Germinal center (tissue), 1 donor: Measurements from ENCODE around the gene C21orf58.
A peak's percentile ranks its signal among the peaks of the same experiment; 100 is the strongest.

ENCODE experiments used
- DNase-seq: peaks from one replicate; pipeline ENCODE4 v3.0.0; 2012; ENCODE audit warnings: mixed read lengths, low spot score

Gene C21orf58

DNA sequence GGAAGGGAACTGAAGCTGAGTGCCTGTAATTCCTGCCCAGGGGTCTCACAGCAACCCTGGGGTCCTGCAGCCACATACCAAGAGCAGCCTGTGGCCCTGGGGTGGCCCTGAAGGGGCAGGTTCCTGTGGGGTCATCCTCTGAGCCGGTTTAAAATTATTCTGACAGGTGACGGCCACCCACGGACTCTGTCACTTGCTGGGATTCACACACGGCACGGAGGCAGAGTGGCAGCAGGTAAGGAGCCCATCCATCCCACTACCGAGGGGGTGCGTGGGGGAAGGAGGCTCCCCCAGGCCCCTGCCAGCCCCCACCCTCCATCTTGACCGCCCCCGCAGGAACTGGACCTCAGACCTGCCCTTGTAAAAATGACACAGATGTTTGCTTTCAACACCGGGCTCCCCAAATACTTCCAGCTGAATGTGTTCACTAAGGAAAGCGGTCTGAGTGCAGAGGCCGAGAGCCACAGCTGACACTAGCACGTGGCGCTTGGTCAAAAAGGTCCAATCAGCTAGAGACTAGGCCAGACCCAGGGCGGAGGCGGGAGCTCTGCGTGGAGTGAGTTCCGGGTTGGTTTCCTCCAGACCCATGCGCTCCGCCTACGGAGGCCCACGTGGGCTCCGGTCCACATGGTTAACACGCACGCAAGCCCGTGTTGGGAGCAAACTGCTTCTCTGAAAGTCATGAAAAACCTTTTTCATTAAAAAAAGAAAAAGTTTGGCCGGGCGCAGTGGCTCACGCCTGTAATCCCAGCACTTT is 27.5 kb downstream of the C21orf58 start:
- peak; percentile 88 for DNase-seq

DNA sequence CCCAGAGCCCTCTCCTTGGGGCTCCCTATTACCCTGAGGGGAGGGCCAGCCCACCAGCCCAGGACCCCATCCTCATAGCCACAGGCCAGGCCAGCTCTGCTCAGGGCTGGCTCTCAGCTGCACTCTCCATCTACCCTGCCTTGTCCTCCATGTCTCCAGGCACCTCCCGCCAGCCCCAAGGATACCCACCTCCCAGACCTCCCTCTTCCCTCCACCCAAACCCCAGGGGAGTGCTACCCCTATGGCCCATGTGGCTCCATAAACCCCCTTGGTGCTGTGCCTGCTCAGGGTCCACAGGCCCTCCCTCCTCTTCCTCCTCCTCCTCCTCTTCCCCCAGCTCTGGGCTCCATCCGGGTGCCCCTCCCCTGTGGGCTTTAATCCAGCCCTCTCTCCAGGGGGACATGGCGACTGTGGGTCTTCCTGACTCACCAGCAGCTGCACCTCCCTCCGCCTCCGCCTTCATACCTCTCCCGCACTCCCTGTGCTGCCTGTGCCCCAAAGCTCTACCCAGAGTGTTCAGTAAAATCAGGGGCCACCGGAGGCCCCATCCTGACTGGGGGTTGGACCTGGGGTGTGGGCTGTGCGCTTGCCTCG is 28.4 kb downstream of the C21orf58 start:
- no peak for DNase-seq

DNA sequence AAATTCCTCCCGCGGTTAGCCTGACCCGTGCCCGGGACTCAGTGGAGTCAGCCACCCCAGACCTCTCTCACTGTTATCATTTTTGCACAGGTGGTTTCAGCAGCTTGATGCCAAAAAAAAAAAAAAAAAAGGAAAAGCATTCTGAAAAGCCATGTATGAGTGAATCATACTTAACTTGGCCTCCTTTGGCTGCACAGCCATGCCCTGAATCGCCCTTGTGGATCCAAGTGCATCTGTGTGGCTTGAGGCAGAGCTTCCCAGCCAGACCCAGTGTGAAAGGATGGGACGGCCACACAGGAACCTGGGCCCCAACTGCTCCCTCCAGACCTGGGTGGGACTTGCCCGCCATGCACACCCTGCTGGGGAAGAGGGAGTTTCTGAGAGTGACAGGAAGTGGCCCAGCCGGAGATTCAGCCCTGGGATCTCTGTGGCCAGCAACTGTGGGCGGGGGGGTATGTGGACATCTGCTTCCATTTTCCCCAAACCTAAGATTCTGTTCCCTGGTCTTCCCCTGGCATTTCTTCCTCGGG is 29.0 kb downstream of the C21orf58 start:
- DNase-seq = no peak

DNA sequence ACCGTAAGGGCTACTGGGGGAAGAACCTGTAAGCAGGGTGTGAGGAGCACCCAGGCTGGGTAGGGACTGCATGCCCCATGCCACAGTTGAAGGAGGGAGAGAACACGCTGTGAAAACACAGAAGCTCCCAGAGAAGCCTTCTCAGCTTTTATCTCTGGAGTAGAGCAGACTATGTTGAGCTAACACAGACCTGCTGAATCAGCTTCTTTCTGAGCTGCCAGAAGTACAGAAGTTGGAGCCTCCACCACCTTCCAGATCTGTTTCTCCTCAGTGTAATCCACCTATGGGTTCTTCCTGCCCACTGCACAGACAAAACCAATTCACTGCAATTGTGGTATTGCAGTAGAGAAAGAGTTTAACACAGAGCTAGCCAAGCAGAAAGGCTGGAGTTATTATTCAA is 32.1 kb downstream of the C21orf58 start:
- DNase-seq = no peak

DNA sequence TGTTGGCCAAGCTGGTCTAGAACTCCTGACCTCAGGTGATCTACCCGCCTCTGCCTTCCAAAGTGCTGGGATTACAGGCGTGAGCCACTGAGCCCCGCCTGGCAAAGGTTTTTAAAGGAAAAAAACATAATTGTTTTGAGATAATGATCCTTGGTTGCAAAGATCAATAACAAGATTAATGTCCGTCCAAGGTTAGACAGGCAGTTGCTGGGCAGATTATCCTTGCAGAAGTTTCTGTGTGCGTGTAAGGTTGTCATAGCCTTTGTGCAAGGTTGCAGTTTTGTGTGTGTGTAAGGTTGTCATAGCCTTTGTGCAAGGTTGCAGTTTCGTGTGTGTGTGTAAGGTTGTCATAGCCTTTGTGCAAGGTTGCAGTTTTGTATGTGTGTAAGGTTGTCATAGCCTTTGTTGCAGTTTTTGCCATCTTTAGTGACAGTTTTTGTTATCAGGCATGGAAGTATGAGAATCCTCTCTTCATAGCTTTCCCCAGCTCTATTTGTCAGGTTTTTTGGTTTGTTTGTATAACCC is 34.0 kb downstream of the C21orf58 start:
- DNase-seq = no peak

DNA sequence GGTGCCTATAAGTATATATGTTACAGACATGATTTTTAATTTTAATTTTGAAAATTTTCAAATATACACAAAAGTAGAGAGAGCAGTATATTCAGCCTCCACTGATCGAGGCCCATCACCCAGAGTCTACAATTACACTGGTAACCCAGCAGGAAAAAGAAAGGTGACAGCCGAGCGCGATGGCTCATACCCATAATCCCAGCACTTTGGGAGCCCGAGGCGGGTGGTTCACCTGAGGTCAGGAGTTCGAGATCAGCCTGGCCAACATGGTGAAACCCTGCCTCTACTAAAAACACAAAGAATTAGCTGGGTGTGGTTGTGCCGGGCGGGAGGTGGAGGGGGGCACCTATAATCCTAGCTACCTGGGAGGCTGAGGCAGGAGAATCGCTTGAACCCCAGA is 36.1 kb downstream of the C21orf58 start:
- DNase-seq = no peak

DNA sequence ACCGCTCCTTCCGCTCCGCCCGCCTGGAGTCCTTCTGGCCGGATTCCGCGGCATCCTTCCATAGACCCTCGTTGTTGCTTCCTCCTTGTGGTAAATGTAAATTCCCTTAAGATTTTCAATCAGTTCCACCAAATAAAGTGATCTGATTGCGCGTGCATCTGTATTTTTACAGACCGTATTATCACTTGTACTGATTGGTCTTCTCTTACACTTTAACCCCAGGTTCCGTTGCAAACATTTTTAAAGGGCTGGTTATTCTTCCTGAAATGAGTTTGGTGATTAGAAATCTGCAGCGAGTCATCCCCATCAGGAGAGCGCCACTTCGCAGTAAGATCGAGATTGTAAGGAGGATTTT is 37.0 kb downstream of the C21orf58 start:
- no peak for DNase-seq

DNA sequence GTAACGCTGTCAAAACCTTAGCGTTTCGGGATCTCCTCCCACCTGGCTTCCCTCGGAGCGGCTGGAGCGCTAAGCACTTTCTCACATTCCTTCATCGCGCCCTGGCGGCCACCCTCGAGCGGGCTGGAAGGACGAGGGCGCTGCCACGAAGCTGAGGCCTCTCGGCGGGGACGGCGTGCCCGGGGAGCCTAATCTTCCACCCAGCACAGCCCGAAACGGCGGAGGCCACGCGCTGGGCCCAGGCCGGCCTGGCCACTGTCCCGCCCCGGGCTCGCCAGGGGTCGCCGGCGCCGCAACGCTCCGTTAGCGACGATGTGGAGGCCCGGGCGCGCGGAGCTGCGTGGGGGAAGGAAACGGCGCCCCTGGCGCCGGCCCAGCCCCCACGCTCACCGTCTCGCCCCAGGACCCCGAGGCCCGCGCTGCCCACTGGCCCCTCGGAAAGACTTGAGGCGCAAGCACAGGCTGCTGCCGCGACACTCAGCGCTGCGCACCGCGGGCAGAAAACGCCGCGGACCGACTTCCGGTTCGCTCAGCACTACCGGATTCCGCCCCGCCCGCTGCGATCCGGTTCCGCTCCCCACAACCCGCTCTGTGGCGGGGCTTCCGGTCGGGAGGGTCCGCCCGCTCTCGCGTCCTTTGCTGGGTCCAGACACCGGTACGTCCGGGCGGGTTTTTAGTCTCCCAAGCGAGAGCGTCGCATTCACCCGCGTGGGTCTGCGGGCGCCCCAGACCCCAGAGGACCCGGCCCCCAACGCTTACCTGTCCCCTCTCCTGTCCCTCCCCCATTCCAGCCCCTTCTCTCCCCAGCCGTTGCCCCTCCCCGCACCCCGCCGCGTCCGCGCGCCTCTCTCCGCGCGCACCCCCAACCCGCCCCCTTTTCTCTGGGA is 37.7 kb downstream of the C21orf58 start, which contains the start of gene YBEY:
TSS of gene YBEY (plus strand) at position 582 of the 887 bp plus-strand sequence. CDS start 572 bp downstream, outside the sequence.
- DNase-seq = peak; percentile 91

DNA sequence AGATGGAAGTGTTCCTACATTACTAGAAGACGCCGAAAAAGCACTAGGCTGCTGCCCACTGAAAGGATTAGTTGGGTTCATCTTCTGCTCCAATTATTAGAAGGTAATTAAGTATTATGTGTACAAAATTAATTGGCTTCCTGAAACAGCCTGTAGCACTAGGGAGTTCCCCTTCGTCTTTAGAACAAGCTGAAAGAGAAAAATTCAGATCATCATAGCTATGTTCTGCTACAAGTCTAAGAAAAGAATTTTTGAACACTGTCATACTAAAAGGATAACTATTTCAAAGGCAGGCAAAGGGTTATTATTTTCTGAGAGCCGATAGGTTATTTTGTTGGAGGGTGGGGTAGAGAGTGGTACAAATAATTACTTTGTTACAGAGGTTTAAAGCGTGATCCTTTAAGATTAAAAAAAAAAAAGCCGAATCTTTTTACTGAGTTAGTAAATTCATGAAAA is 38.4 kb downstream of the C21orf58 start, which contains the start of gene MCM3AP:
TSS of gene MCM3AP (minus strand) at position 406 of the 456 bp plus-strand sequence. CDS start at position 81, 325 bp downstream.
- no peak for DNase-seq

DNA sequence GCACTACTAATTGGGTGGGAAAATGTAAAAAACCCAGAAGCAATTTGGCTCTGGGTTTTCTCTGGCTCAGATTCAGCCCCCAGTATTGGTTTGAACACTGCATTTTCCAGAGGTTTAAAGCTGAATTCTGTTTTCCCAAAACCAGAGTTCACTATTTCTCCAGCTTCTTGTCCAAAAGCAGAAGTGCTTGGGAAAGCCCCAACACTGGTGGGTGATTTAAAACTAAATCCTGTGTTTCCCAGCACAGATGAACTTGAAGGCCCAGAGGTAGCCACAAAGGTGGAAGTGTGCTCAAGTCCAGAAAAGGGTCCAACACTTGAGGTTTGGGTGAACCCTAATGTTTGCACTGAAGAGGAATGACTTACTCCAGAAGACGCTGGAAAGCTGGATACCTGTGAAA is 38.9 kb downstream of the C21orf58 start:
- DNase-seq = no peak

DNA sequence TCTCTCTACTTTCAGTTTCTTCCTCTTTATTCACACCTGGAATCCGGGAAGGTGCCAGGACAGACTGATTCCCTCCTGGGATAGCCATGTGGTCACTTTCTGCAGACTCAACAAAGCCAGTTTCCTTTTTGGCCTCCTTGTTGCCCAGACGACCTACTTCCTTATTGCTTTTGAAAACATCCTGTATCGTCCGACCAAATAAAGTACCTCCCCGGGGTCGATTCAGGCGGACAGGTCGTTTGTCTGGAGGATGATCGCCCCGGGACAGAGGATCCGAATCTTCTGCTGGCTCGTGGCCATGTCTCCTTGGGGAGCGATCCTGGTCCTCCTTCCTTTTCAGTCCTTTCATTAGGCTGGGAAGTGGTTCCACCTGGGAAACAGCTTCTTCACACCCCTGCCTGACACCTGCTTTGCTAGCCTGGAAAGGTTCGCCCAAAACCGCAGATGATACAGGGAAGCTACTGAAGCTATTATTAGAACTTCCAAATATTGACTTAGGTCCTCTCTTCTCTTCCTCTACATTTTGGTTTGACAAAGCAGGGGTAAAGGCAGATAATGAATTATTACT is 39.5 kb downstream of the C21orf58 start:
- no peak for DNase-seq

DNA sequence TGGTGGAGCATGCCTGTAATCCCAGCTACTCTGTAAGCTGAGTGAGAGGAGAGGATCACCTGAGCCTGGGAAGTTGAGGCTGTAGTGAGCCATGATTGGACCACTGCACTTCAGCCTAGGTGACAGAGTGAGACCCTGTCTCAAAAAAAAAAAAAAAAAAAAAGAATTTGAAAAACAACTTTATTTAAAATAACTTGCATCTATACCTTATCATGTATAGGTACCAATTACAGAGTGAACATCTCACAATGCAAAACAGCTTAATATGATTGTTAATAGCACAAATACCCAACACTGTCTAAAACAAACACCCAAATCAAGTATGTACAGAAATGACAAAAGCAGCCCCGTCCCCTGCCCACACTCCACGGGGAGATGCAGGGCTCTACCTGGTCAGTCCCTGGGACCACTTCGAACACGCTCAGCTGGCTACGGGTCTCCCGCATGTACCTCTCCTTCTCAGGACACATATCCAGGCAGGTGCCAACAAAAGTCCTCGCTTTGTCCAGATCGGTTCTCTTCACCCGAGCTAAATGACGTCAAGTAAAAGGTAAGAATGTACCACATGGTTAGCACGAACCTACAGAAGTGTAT is 48.8 kb downstream of the C21orf58 start:
- no peak for DNase-seq

DNA sequence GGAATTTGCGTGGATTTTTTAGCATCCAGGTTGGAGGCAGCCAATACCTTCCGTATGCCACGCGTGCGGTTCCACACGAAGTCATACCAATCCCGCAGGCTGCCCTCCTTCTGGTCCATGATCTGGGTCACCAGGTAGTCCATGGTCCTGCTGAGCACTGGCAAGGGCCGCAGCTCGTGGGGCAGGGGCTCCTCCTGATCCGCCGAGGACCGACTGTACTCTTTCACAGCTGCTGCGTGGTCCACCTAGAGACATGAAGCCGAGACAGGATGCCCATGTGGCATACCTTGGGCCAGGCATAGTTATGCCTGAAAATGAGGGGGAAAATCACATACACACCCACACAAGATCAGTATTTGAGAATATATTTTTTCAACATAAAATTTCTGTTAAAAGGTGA is 50.3 kb downstream of the C21orf58 start:
- no peak for DNase-seq

DNA sequence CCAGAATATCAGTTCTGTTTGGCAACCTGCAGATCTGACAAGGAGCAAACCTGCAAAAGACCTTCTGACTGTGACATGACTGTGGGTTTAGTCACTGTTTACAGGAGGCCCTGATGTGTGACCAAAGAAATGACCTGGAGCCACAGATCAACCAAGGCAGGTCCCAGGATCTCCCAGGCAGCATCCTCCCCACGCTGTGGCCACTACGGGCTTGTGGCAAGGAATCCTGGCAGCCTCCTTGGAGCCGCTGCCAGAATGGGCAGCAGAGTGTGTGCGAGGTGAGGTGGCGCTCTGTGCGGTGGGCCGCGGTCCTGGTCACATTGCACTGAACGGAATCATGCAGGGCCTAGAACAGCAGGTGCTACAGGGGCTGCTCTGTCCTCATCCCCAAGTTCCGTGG is 54.2 kb downstream of the C21orf58 start:
- no peak for DNase-seq

DNA sequence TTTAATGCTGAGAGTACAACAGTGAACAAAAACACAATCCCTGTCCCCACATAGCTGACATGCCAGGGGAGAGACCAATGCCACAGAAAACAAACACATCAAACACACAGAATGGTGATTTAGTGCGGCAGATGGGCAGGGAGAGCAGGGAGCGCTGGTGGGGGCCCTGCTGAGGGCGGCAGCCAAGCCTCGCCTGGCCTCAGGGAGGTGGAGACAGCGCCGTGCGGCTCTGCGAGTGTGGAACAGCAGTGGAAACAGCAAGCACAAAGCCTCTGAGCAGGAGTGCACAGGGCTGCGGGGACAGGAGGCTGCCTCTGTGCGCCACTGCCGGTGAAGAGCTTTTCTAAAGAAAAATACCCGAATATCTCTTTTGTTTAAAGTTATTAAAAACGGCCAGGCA is 55.3 kb downstream of the C21orf58 start:
- no peak for DNase-seq

DNA sequence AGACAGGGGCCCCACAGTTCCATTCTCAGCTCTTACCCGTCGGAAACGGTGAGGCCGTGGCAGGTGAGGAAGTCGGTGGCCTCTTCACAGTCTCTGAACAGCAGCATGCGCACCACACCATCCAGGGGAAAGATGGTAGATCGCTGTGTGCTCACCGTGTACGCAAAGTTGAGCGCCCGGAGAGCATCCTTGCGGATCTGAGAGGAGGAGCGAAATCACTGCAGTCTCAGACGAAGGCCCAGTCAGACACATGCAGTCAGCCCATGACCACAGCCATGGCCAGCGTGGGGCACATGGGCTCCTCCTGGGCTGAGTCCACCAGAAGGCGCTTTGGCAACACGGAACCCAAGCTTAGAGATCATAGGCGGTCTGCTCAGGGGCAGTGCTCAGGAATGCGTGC is 56.7 kb downstream of the C21orf58 start:
- DNase-seq = no peak

DNA sequence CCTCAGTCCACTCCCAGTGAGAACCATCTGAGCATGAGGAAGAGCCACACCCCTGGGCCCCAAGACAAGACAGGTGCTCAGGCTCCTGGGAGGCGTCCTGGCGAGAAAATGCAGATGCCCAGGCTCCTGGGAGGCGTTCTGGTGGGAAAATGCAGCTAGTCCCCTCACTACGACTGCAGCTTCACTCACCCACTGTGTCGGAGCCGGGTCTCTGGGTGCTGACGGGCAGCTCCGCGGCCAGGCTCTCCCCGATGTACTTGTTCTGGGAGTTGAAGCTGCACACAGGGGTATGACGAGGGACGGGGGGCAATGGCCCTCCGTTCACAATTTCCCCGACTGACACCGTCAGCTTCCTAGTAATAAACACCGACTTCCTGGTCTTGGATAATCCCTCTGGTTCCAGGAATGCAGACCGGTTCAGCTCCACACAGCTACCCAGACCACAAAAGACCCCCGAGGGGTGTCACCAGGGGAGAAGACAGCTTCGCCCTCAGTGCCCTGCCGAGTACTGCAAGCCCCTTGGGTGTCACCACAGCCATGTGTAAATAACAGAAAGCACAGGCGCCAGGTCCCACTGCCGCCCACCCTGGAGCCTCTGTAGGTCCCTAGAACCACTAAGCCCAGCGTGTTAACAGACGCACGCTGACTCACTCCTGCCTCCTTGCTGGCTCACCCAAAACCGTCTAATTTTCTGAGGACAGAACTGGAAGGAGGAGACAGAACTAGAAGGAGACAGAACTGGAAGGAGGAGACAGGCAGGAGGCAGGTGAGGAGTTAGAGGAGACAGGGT is 57.7 kb downstream of the C21orf58 start:
- no peak for DNase-seq

DNA sequence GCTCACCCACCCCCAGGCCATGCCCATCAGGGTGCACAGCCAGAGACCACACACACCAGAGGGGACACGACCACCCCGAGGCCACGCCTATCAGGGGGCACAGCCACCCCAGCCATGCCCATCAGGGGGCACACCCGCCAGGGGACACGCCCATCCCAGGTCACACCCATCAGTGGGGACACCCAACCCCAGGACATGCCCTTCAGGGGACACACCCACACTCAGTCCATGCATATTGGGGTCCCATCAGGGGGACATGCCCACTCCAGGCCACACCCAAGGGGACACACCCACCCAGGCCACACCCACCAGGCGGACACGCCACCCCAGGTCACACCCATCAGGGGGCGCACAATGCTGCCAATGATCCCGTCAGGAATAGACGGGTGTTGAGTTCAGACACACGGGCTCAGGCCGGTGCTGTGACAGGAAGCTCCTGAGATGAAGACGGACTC is 59.0 kb downstream of the C21orf58 start:
- no peak for DNase-seq

DNA sequence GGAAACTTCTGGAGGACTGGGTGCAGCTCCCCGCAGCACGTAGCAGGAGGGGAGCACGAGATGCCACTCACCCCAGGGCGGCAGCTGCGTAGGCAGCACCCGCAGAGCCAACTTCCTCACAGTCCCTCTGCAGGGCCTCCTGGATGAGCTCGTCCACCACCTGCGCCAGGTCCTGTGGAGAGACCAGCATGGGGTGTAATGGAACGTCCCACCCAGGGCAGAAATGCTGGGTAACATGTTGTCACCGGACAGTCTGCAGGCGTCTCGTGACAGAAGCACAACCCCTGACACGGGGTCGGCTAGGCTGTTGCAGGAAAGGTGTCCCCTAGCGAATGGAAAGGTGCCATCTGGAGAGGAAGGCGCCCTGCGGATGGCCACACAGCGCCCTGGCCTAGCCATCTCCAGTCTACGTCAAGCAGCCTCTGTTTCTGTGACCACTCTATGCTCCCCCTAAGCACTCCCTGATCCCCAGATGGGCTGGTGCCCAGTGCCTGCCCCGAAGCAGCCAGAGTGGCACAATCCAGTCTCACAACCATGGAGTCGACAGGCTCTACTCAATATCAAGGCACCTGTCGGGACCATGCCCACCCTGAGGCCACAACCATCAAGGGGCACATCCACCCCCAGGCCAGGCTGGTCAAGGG is 59.5 kb downstream of the C21orf58 start:
- no peak for DNase-seq

DNA sequence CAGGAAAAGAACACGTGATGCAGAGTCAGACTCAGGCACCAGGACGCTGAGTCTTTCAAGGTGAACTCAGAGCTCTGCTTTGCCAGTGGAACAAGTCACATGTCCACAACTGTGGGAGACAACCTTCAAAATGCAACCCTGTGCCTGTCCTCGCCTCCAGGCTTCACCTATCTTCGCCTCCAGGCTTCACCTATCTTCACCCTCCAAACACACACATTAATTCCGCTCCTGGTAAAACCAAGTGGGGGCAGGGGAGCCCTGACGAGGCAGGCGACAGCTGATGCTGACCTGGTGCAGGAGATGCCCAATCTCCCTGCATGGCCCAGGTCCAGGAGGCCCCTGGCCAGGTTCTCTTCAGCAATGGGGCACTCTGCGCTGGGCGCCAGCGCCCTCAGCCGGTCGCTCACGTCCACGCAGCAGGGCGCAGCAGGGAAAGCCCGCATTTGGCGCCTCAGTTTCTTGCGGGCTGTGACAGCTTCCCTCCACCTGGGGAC is 67.1 kb downstream of the C21orf58 start:
- no peak for DNase-seq
